IPS DF 6.9 (cell line): ENCODE results near the gene C1QTNF6.
A peak's percentile ranks its signal among the peaks of the same experiment; 100 is the strongest.

Experiments
- DNase-seq: peaks from one replicate; pipeline ENCODE4 v3.0.0-alpha.2; 2013; ENCODE audit warnings: low read depth, low spot score
- H3K27ac ChIP-seq: one replicate; pipeline ENCODE4 v1.5.1; 2013; ENCODE audit warnings: low read length, control low read depth
- H3K27me3 ChIP-seq: 2 replicates; pipeline ENCODE4 v1.6.1; 2013; ENCODE audit warnings: mild to moderate bottlenecking, low read length; ENCODE audit not compliant: control insufficient read depth, insufficient read depth
- H3K36me3 ChIP-seq: 2 replicates; pipeline ENCODE4 v1.6.1; 2013; ENCODE audit warnings: low read length; ENCODE audit not compliant: control insufficient read depth, insufficient read depth
- H3K4me1 ChIP-seq: 2 replicates; pipeline ENCODE4 v1.6.1; 2013; ENCODE audit warnings: low read length; ENCODE audit not compliant: control insufficient read depth, insufficient read depth
- H3K4me3 ChIP-seq: 2 replicates; pipeline ENCODE4 v1.5.1; 2013; ENCODE audit warnings: mild to moderate bottlenecking, low read length
- H3K9me3 ChIP-seq: 2 replicates; pipeline ENCODE4 v1.6.1; 2013; ENCODE audit warnings: low read length, inconsistent platforms; ENCODE audit not compliant: control insufficient read depth, insufficient read depth
- WGBS: extraction: QIAGEN DNeasy Blood & Tissue Kit; methylation state at CpG from one replicate; pipeline ENCODE4 v1.1.7; 2013; ENCODE audit warnings: mixed read lengths, missing lambda C conversion rate; ENCODE audit not compliant: insufficient read length, insufficient coverage; 5-methylcytosine and 5-hydroxymethylcytosine counted together

The C1QTNF6 gene

DNA sequence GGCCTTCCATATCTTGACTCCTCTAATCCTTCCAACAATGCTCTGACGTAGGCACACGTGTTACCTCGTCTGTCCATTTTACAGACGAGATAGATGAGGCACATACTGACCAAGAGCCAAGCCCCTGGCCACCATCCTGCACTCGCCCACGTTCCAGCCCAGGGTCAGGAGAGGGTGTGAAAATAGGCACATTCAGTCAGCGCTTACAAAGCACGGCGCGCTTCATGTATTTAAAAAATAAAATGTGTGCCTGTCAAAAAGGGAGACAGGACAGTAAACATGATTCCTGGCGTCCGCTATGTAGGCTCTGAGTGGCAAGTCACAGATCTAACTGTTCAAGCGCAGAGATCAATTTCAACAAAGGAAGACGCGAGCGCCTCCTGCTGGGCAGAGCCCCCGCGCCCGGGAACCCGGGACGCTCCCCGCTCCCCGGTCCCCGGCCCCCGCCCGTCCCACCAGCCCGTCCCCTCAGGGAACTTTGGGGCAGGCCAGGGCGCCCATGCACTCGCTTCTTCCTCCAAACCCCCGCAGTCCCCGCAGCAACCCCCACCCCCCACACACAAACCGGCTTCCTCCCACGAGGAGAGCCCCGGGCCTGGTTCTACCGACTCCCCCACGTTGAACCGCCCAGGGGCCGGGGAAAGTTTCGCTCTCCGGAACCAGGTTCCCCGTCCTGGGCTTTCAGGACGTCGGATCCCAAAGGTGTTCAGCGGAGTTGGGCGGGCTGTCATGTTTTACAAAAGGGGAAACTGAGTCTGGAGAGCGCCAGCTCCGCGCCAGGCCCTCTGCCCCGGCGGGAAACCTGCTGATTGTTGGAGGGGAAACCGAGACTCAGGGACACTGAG is 10.4 kb upstream of the C1QTNF6 start:
- peak overlapping the region; percentile 51 for H3K4me3 ChIP-seq
- 0 out of 2 replicates have a peak, but pooled peaks cover 3% of the 10 kb centered on the region for H3K4me1 ChIP-seq
- no peaks in the 10 kb centered on the region for H3K9me3 ChIP-seq
- no peak for DNase-seq
- no peak overlapping the region for H3K27ac ChIP-seq
- WGBS: no CpG with 5 or more reads among the region's 51 CpGs
- no peaks in the 10 kb centered on the region; the same call in 1 of the 2 replicates for H3K27me3 ChIP-seq
- H3K36me3 ChIP-seq: no peaks in the 10 kb centered on the region

DNA sequence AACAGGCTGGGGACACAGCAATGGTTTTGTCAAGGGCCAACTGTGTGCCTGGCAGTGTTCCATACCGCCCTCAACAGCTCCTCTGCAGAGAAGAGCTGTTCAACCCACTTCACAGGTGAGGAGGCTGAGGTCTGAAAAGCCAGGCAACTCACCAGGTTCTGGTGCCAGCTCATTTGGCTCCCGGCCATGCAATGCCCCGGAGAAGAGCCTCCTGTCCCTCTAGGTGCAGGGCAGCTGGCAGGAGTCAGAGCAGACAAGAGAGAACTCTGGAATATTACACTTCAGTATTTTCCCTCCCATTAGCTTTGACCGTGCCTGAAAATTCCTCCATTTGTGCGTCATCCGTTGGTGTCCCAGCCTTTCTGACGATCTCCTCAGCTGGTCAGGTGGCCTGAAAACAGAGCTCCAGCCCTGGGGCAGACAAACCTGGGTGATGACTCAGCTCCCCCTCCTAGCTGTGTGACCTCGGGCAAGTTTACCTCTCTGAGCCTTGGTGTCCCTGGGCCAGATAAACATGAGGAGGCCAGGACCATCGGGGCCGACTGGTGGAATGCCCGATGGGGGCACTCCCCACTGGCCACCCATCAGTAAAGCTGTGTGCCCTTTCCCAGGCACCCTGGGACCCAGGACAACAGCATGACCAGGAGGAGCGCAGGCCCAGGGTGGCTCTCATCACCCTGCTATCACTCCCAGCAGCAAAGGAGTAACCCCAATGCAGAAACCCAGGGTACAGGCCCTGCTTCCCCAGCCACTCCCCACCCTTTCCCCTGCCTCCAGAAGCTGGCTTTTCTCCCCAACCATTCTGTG is 9.6 kb upstream of the C1QTNF6 start:
- H3K27me3 ChIP-seq: no peaks in the 10 kb centered on the region; the same call in 1 of the 2 replicates
- no peaks in the 10 kb centered on the region for H3K36me3 ChIP-seq
- H3K9me3 ChIP-seq: no peaks in the 10 kb centered on the region
- DNase-seq: no peak
- H3K27ac ChIP-seq: no peak overlapping the region
- WGBS: no CpG with 5 or more reads among the region's 12 CpGs
- H3K4me1 ChIP-seq: 0 out of 2 replicates have a peak, but pooled peaks cover 3% of the 10 kb centered on the region
- H3K4me3 ChIP-seq: no peak overlapping the region

DNA sequence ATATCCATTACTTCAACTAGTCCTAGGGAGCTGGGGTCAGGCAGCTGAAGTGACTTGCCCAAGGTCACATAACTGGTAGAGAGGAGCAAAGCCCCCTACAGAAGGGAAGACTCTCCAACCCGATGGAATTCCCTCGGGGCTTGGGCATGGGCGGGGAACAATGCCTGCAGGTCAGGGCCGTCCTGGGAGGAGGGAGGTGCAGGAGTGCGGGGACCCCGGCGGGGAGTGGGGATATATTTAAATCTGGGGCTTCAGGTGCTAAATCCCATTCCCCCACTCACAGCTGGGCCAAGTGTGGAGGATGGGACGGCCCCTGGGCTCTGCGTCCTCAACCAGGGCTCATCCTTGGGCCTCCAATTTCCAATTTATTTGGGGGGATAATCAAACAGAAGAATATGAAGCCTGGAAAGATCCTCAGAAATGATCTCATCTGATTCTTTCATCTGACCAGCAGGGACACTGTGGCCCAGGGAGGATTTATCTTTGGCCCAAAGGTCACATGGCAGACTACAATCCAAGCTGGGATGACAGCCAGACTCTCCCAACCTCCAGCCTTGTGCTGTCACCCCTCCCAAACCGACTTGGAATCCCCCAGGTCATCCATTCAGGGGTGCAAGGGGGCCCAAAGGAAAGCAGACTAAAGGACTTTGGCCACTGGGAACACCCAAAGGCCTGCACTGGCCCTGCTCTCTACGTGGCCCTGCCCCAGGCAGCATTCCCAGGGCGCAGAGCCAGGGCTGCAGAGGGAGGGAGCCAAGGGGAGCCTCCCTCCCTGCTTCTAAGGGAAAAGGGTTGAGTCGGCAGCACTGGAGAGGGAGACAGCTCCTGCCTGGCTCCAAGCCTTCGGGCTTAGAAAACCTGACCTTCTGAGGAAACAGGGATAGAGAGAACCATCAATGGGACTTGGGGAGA is 8.7 kb upstream of the C1QTNF6 start:
- H3K27ac ChIP-seq: no peak overlapping the region
- no peaks in the 10 kb centered on the region for H3K36me3 ChIP-seq
- H3K9me3 ChIP-seq: no peaks in the 10 kb centered on the region
- H3K4me1 ChIP-seq: 0 out of 2 replicates have a peak, but pooled peaks cover 3% of the 10 kb centered on the region
- no peaks in the 10 kb centered on the region; the same call in 1 of the 2 replicates for H3K27me3 ChIP-seq
- WGBS: no CpG with 5 or more reads among the region's 14 CpGs
- H3K4me3 ChIP-seq: no peak overlapping the region
- no peak for DNase-seq

DNA sequence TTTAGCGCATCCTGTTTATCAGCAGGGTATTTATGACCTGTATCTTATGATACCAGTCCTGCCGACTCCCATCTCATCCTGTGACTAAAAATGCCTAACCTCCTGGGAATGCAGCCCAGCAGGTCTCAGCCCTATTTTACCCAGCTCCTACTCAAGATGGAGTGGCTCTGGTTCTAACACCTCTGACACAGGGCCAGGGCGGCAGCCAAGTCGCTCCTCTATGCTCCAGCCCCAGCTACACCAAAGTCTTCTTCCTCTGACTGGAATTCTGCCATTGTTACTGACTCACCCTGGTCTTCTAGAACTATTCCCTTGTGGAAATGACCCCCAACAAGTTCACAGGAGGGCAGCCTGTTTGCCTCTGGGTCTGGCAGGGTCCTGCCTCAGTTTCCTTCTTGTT is 7.9 kb upstream of the C1QTNF6 start:
- WGBS: no CpG with 5 or more reads among the region's 4 CpGs

DNA sequence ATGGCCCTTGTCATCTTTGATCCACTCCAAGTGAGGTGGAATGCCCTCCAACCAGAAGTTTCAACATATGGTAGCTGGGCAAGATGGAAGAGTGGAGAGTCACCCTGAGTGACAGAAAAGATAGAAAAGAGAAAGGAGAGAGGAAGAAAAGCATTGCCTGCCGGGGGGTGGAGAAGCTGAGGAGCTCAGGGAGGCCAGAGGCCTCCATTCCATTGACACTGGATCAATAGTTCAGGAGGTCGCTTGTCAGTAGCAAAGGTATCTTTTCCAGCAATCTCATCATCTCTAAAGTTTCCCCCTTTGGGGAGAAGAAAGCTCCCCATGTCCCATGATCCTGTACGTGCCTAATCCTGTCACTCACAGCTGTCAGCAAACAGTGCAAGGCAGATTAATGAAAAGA is 6.7 kb upstream of the C1QTNF6 start:
- Histone ChIP-seq H3K9me3 (no peaks in the 10 kb centered on the region), H3K36me3 (no peaks in the 10 kb centered on the region), H3K27ac (no peak overlapping the region), H3K4me1 (0 out of 2 replicates have a peak, but pooled peaks cover 1% of the 10 kb centered on the region), H3K27me3 (no peaks in the 10 kb centered on the region; the same call in 1 of the 2 replicates), H3K4me3 (no peak overlapping the region)
- no CpG with 5 or more reads among the region's 3 CpGs for WGBS
- no peak for DNase-seq

More for the DNA sequence above, 7.9 kb upstream of the C1QTNF6 start:
- no peaks in the 10 kb centered on the region; the same call in 1 of the 2 replicates for H3K27me3 ChIP-seq
- no peak overlapping the region for H3K27ac ChIP-seq
- no peaks in the 10 kb centered on the region for H3K36me3 ChIP-seq
- no peak for DNase-seq
- no peak overlapping the region for H3K4me3 ChIP-seq
- 0 out of 2 replicates have a peak, but pooled peaks cover 3% of the 10 kb centered on the region for H3K4me1 ChIP-seq
- H3K9me3 ChIP-seq: no peaks in the 10 kb centered on the region

DNA sequence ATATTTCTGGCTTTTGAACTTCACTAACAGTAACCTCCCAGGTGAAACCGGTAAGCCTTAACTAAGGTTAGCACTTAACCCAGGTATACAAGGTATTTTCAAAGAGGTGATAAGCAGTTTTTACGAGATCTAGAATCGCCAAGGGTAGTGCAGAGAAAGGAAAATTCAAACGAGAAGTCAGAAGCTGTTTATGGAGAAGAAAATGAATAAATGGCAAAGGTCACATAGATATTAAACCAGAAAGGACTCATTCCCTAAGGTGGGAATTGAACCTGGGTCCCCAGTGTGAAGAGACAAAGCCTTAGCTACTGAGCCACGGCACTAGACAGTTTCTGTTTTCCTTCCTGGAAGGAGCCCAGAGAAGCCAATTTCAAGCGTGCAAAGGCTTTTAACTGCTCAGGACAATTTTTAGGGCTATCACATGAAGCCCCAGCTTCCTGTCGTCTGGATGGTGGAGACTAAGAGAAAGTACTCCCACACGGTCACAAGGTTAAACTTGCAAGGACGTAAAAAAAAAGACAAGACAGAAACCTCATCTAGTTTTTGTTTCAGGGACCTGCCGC is 5.7 kb upstream of the C1QTNF6 start:
- Histone ChIP-seq H3K4me3 (no peak overlapping the region), H3K27me3 (no peaks in the 10 kb centered on the region; the same call in 1 of the 2 replicates), H3K4me1 (0 out of 2 replicates have a peak, but pooled peaks cover 1% of the 10 kb centered on the region), H3K9me3 (no peaks in the 10 kb centered on the region), H3K36me3 (no peaks in the 10 kb centered on the region), H3K27ac (no peak overlapping the region)
- DNase-seq: no peak
- no CpG with 5 or more reads among the region's 10 CpGs for WGBS

DNA sequence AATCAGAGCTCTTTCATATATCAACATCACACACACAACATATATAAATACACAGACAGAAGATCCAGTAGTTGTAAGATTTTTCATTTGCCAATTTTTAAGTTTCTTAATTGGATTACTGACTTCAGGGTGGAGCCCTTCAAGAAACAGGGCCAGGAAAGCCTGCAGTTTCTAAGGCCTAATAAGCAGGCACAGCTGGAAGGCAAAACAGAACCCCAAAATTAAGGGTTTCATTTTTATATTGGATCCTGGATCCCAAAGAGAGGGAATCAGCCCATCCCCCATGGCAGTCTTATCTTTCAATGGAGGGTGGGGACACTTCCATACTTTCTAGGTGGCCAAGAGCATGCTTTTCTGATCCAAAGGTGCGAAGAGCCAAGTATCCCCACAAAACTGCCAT is 4.7 kb upstream of the C1QTNF6 start:
- no CpG with 5 or more reads among the region's 1 CpG for WGBS
- Histone ChIP-seq H3K36me3 (no peaks in the 10 kb centered on the region), H3K4me1 (peaks cover 3% of the 10 kb centered on the region; the same call in 1 of the 2 replicates), H3K27ac (no peak overlapping the region), H3K4me3 (no peak overlapping the region), H3K27me3 (no peaks in the 10 kb centered on the region; the same call in 1 of the 2 replicates), H3K9me3 (no peaks in the 10 kb centered on the region)
- no peak for DNase-seq

DNA sequence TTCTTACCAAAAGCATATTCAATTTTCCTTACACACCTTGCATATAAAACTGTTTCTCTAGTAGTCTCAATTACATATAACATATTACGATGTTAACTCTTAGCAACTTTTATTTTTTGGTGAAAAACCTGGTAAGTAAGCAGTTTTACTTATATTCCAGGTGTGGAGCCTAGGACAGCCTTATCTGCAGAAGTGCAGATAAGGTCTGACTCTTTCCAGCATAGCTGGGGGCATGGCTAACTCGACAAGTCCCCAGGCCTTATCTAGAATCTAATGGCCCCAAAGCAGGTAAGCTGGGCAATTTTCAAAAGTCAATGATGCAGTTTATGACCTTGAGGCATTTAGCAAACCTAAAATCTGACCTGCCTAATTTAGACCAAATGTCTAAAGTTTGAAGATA is 4.2 kb upstream of the C1QTNF6 start:
- H3K27me3 ChIP-seq: no peaks in the 10 kb centered on the region; the same call in 1 of the 2 replicates
- H3K4me1 ChIP-seq: peaks cover 3% of the 10 kb centered on the region; the same call in 1 of the 2 replicates
- no peaks in the 10 kb centered on the region for H3K36me3 ChIP-seq
- no peak overlapping the region for H3K27ac ChIP-seq
- no peaks in the 10 kb centered on the region for H3K9me3 ChIP-seq
- no peak overlapping the region for H3K4me3 ChIP-seq
- no peak for DNase-seq
- WGBS: no CpG with 5 or more reads among the region's 2 CpGs

DNA sequence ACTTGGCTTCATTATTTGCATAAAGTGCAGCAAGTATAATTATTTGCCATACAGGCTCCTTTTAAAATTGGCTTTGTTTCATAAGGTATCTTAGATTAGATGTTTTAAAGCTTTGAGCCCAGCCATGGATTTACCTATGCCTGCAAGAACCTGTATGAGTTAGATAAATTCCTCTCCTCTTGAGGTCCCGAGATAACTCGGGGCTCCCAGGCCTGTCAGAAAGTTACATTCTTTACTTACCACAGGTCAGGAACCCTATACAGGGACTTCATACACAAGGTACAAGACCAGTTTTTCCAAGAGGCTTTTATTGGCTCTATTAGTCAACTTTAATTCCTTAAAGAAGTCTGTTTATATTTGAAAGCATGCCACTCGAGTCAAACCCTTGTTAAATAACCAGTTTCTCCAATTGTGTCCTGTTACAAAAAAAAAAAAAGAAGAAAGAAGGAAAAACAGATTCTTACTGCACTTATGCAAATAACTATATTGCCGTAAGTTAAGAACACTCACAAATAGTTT is 2.3 kb upstream of the C1QTNF6 start:
- Histone ChIP-seq H3K27me3 (no peaks in the 10 kb centered on the region; the same call in 1 of the 2 replicates), H3K36me3 (no peaks in the 10 kb centered on the region), H3K4me3 (no peak overlapping the region), H3K4me1 (peaks cover 3% of the 10 kb centered on the region), H3K9me3 (no peaks in the 10 kb centered on the region), H3K27ac (no peak overlapping the region)
- WGBS: no CpG with 5 or more reads among the region's 4 CpGs
- DNase-seq: no peak
